Esophagus squamous epithelium (tissue), 4 donors: ENCODE data around the gene LAMP1.
"Not testable (repeated sequence)": the region's sequence is repeated elsewhere in the genome, so short reads cannot be mapped to it uniquely, and the experiment has no call there.

ENCODE experiments used
- CTCF ChIP-seq, 6 experiments: fragments of 450-650 bp in 4 of 6; fragments of 200-600 bp in 2 of 6; sonication (generic) in 2 of 6; IDR thresholded peaks; one replicate each; pipeline ENCODE4 v1.5.1; 2016 to 2019; ENCODE audit warnings: antibody characterized with exemption in 6 of 6, mild to moderate bottlenecking in 4 of 6, moderate library complexity in 4 of 6
- POLR2A ChIP-seq, 4 donors: fragments of 450-650 bp; IDR thresholded peaks; one replicate each; pipeline ENCODE4 v1.6.1; 2017; ENCODE audit warnings: antibody characterized with exemption in 4 of 4, mild to moderate bottlenecking in 4 of 4, moderate library complexity in 3 of 4

- not testable (repeated sequence) for TF ChIP-seq CTCF, POLR2A (IDR thresholded peaks at IDR 0.05)
Measured at GRCh38 chr13:113314895-113315470, 17.9 kb downstream of the LAMP1 start.
